ENCODE results near the gene STAC.

DNA sequence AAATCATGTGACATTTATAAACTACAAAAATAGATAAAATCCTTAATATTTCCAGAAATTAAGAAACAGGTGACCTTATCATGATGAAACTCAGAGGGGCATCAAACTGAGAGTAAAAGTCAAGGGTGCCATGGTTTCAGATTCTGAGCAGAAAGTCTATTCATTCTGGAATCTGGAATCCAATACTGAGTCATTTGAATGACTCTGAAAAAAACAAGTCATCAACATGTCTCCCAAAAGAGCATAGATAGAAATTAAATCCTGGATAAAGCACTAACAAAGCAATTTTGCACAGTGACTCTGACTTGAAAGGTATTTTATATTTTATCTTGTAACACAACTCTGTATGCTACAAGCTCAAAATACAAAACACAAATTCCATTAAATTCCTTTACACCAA, 23.4 kb downstream of the STAC start:
- TF ChIP-seq, protein P1, sequence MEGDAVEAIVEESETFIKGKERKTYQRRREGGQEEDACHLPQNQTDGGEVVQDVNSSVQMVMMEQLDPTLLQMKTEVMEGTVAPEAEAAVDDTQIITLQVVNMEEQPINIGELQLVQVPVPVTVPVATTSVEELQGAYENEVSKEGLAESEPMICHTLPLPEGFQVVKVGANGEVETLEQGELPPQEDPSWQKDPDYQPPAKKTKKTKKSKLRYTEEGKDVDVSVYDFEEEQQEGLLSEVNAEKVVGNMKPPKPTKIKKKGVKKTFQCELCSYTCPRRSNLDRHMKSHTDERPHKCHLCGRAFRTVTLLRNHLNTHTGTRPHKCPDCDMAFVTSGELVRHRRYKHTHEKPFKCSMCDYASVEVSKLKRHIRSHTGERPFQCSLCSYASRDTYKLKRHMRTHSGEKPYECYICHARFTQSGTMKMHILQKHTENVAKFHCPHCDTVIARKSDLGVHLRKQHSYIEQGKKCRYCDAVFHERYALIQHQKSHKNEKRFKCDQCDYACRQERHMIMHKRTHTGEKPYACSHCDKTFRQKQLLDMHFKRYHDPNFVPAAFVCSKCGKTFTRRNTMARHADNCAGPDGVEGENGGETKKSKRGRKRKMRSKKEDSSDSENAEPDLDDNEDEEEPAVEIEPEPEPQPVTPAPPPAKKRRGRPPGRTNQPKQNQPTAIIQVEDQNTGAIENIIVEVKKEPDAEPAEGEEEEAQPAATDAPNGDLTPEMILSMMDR (IDR thresholded peaks at IDR 0.05; ENCODE audit: insufficient read depth, low read length), result no peak
- TF ChIP-seq POLR2AphosphoS5 (IDR thresholded peaks at IDR 0.05; ENCODE audit: low read depth), result no peak
